GM12865 (cell line): ENCODE measurements around the gene IL10.
A peak's percentile ranks its signal among the peaks of the same experiment; 100 is the strongest.
"Not testable (repeated sequence)": the region's sequence is repeated elsewhere in the genome, so short reads cannot be mapped to it uniquely, and the experiment has no call there.

Source experiments
- DNase-seq: peaks from one replicate; pipeline ENCODE4 v3.0.0; 2010; ENCODE audit warnings: low read depth
- H3K4me3 ChIP-seq: 2 replicates; pipeline ENCODE4 v1.5.1; 2011; ENCODE audit warnings: mild to moderate bottlenecking, low read depth, low read length, control low read depth
- CTCF ChIP-seq: IDR thresholded peaks from 2 replicates; pipeline ENCODE4 v1.5.1; 2011; ENCODE audit warnings: low read length, control low read depth, low read depth, inconsistent platforms; ENCODE audit not compliant: insufficient read depth; ENCODE audit errors: missing control alignments

IL10 gene

GRCh38 chr1:206785182-206785765 is 13.0 kb upstream of the IL10 start:
- no peak for TF ChIP-seq CTCF
- no peak for DNase-seq
- H3K4me3 ChIP-seq: peak overlapping the region; percentile 7; the same call in 1 of the 2 replicates

- peak; percentile 96 for DNase-seq
Observed at GRCh38 chr1:206784471-206784903, 12.2 kb upstream of the IL10 start.

GRCh38 chr1:206783506-206783905 is 11.2 kb upstream of the IL10 start:
- no peak overlapping the region for H3K4me3 ChIP-seq
- DNase-seq: no peak
- TF ChIP-seq CTCF: no peak

More at GRCh38 chr1:206784471-206784903, 12.2 kb upstream of the IL10 start:
- no peak overlapping the region; the same call in 1 of the 2 replicates for H3K4me3 ChIP-seq
- TF ChIP-seq CTCF: no peak

- H3K4me3 ChIP-seq: no peak overlapping the region; the same call in 1 of the 2 replicates
- DNase-seq: peak; percentile 96
- no peak for TF ChIP-seq CTCF
Observed at GRCh38 chr1:206782448-206782847, 10.2 kb upstream of the IL10 start.

- DNase-seq: no peak
- H3K4me3 ChIP-seq: no peak overlapping the region
- TF ChIP-seq CTCF: no peak
Observed at GRCh38 chr1:206779638-206780037, 7.3 kb upstream of the IL10 start.

GRCh38 chr1:206778911-206779310 is 6.6 kb upstream of the IL10 start:
- not testable (repeated sequence) for H3K4me3 ChIP-seq, DNase-seq

- no peak for TF ChIP-seq CTCF
- H3K4me3 ChIP-seq: no peak overlapping the region
- DNase-seq: no peak
Observed at GRCh38 chr1:206778031-206778430, 5.7 kb upstream of the IL10 start.
